Loucy (cell line): ENCODE results near the gene AP1B1.

ENCODE experiments used
- CTCF ChIP-seq: fragments of 200-600 bp; sonication (generic); conservative IDR thresholded peaks from 2 replicates; pipeline ENCODE4 v1.5.1; 2014; ENCODE audit warnings: mild to moderate bottlenecking, antibody characterized with exemption, low read length
- EZH2phosphoT487 ChIP-seq: fragments of 200-600 bp; IDR thresholded peaks from 2 replicates; pipeline ENCODE4 v1.6.1; 2018; ENCODE audit warnings: antibody characterized with exemption, mild to moderate bottlenecking, moderate library complexity, borderline replicate concordance

DNA sequence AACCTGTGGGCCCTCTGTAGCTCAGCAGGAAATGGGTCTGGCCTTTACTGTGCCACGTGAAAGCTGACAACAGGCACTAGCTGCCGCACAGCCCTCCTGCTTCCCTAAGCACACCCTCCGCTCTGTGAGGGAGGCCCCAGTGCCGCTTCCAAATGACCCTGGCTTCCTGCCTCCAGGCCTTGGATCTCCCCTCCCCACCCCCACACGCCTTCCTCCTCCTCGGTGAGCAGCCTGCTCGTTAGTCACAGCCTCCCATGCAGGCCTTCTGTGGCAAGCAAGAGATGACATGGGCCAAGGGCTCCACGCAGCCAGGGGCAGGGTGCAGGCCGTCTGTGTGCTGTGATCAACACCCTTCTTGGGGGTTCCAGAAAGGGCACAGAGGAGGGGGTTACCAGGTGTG is 57.6 kb downstream of the AP1B1 start:
- no peak for TF ChIP-seq CTCF
- no peak for TF ChIP-seq EZH2phosphoT487
